Transverse colon (tissue), 3 donors: ENCODE data around the gene SNX30.

Experiments used
- EP300 ChIP-seq: sonication (generic); formaldehyde crosslinking; IDR thresholded peaks from one replicate; pipeline ENCODE4 v1.6.1; 2017; ENCODE audit warnings: antibody characterized with exemption, low read depth
- TF ChIP-seq, protein P1 (sequence below), 5 experiments: fragments of 200-600 bp in 3 of 5; fragments of 450-650 bp in 2 of 5; sonication (generic) in 3 of 5; IDR thresholded peaks; 1 replicate in 2 of 5; 2 replicates in 3 of 5; pipeline ENCODE4 v1.5.1; 2016 to 2017; ENCODE audit warnings: antibody characterized with exemption in 5 of 5, inconsistent platforms in 3 of 5, mild to moderate bottlenecking in 2 of 5, moderate library complexity in 1 of 5

DNA sequence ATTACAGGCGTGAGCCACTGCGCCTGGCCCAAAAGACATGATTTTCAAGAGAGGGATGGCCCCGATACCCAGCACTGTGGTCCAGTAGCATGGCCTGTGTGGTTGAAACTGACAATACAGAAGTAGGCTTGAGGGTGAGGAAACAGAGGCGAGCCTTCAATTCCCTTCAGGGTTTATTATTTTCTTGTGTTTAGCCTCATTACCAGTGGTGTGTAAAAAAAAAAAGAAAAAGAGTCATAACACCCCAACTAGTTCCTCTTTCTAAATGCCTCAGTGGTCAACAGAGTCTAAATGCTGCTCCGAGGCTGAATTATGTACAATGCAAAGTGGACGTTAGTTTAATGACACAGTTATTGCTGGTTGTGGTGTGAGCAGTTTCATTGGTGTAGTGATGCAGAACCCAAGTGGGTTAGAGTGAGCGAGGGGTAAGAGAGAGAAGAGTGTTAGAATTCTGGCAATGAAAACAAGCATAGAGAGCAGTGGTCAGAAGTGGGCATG is 58.8 kb downstream of the SNX30 start:
- TF ChIP-seq, protein P1, sequence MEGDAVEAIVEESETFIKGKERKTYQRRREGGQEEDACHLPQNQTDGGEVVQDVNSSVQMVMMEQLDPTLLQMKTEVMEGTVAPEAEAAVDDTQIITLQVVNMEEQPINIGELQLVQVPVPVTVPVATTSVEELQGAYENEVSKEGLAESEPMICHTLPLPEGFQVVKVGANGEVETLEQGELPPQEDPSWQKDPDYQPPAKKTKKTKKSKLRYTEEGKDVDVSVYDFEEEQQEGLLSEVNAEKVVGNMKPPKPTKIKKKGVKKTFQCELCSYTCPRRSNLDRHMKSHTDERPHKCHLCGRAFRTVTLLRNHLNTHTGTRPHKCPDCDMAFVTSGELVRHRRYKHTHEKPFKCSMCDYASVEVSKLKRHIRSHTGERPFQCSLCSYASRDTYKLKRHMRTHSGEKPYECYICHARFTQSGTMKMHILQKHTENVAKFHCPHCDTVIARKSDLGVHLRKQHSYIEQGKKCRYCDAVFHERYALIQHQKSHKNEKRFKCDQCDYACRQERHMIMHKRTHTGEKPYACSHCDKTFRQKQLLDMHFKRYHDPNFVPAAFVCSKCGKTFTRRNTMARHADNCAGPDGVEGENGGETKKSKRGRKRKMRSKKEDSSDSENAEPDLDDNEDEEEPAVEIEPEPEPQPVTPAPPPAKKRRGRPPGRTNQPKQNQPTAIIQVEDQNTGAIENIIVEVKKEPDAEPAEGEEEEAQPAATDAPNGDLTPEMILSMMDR (IDR thresholded peaks at IDR 0.05): no peak
- no peak for TF ChIP-seq EP300
